HepG2 (cell line): ENCODE measurements around the gene TRMU.

Source experiments
- HOXA7 ChIP-seq: sonication (generic); formaldehyde crosslinking; IDR thresholded peaks from 2 replicates; pipeline ENCODE4 v1.8.1; 2022; ENCODE audit warnings: mild to moderate bottlenecking, missing genetic modification reagents, moderate library complexity
- JUND ChIP-seq: sonication (generic); formaldehyde crosslinking; IDR thresholded peaks from 2 replicates; pipeline ENCODE4 v1.8.0; 2022; ENCODE audit warnings: mild to moderate bottlenecking, missing genetic modification reagents
- PHF20 ChIP-seq: sonication (generic); formaldehyde crosslinking; IDR thresholded peaks from 2 replicates; pipeline ENCODE4 v1.5.0; 2020; ENCODE audit warnings: mild to moderate bottlenecking, missing genetic modification reagents
- POLR2A ChIP-seq, 2 experiments: IDR thresholded peaks; 2 replicates each; pipeline ENCODE4 v1.6.1; 2011; ENCODE audit warnings: low read depth in 2 of 2, low read length in 2 of 2, mild to moderate bottlenecking in 1 of 2, moderate library complexity in 1 of 2; ENCODE audit not compliant: insufficient read depth in 1 of 2
- RAD51 ChIP-seq: fragments of 450-650 bp; IDR thresholded peaks from 2 replicates; pipeline ENCODE4 v1.6.1; 2016; ENCODE audit warnings: borderline replicate concordance
- ZNF10 ChIP-seq: sonication (generic); formaldehyde crosslinking; IDR thresholded peaks from 2 replicates; pipeline ENCODE4 v1.4.0; 2020; ENCODE audit warnings: mild to moderate bottlenecking, low read depth, missing genetic modification reagents, borderline replicate concordance
- ZNF670 ChIP-seq: sonication (generic); formaldehyde crosslinking; IDR thresholded peaks from 2 replicates; pipeline ENCODE4 v1.8.0; 2022; ENCODE audit warnings: mild to moderate bottlenecking, missing genetic modification reagents, borderline replicate concordance
- TF ChIP-seq, protein P1 (sequence below): sonication (generic); formaldehyde crosslinking; IDR thresholded peaks from 2 replicates; pipeline ENCODE4 v1.5.0; 2020; ENCODE audit warnings: mild to moderate bottlenecking, missing genetic modification reagents, moderate library complexity
- TF ChIP-seq, protein P2 (sequence below): sonication (generic); formaldehyde crosslinking; IDR thresholded peaks from 2 replicates; pipeline ENCODE4 v1.4.0; 2020; ENCODE audit warnings: mild to moderate bottlenecking, missing genetic modification reagents

DNA sequence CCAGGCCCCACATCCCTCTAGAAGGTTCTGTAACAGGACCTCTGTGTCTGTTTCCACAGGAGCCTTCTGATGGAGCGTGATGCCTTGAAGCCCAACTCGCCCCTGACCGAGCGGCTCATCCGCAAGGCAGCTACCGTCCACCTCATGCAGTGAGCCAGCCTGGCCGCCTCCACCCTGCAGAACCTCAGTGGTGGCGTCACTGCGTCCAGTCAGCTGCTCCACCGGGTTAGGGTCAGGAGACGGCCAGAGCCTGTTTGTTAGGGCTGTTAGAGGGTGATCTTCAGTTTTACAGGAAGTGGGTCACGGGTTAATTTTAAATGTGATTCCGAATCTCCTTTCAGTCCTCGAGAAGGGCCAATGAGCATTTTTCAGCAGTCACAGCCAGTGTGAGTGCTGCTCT is 42.8 kb upstream of the TRMU start:
- TF ChIP-seq HOXA7 (CRISPR knock-in tag) (no peak), ZNF670 (no peak), PHF20 (CRISPR knock-in tag) (no peak), POLR2A (IDR thresholded peaks at IDR 0.05; ENCODE audit: insufficient read depth in 1 of 2, low read depth in 2 of 2, low read length in 2 of 2) (no peak; a peak in 1 of 4 replicates), JUND (no peak), ZNF10 (CRISPR knock-in tag) (no peak), RAD51 (no peak)
- TF ChIP-seq, protein P1, sequence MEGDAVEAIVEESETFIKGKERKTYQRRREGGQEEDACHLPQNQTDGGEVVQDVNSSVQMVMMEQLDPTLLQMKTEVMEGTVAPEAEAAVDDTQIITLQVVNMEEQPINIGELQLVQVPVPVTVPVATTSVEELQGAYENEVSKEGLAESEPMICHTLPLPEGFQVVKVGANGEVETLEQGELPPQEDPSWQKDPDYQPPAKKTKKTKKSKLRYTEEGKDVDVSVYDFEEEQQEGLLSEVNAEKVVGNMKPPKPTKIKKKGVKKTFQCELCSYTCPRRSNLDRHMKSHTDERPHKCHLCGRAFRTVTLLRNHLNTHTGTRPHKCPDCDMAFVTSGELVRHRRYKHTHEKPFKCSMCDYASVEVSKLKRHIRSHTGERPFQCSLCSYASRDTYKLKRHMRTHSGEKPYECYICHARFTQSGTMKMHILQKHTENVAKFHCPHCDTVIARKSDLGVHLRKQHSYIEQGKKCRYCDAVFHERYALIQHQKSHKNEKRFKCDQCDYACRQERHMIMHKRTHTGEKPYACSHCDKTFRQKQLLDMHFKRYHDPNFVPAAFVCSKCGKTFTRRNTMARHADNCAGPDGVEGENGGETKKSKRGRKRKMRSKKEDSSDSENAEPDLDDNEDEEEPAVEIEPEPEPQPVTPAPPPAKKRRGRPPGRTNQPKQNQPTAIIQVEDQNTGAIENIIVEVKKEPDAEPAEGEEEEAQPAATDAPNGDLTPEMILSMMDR (CRISPR knock-in tag) = no peak
- TF ChIP-seq, protein P2, sequence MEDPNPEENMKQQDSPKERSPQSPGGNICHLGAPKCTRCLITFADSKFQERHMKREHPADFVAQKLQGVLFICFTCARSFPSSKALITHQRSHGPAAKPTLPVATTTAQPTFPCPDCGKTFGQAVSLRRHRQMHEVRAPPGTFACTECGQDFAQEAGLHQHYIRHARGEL (CRISPR knock-in tag) = no peak
